Muscle of leg (tissue), 11 donors: ENCODE results near the gene SIGLEC8. TPM values are rescaled to one million over a fixed set of nuclear protein-coding genes. Genes with fewer than 3 reads are reported as not detected.
"Not testable (repeated sequence)": the region's sequence is repeated elsewhere in the genome, so short reads cannot be mapped to it uniquely, and the experiment has no call there.

ENCODE experiments used
- DNase-seq: peaks from one replicate; pipeline ENCODE4 v3.0.0; 2013
- H3K27ac ChIP-seq: one replicate; pipeline ENCODE4 v1.5.1; 2013; ENCODE audit warnings: mild to moderate bottlenecking, low read length, control low read depth
- H3K27me3 ChIP-seq: one replicate; pipeline ENCODE4 v1.6.1; 2013; ENCODE audit warnings: low read length; ENCODE audit not compliant: control insufficient read depth, insufficient read depth
- H3K36me3 ChIP-seq: one replicate; pipeline ENCODE4 v1.6.1; 2013; ENCODE audit warnings: low read length; ENCODE audit not compliant: control insufficient read depth, insufficient read depth
- H3K4me1 ChIP-seq: one replicate; pipeline ENCODE4 v1.6.1; 2013; ENCODE audit warnings: low read length; ENCODE audit not compliant: control insufficient read depth, insufficient read depth
- H3K4me3 ChIP-seq: one replicate; pipeline ENCODE4 v1.5.1; 2013; ENCODE audit warnings: low read length, control low read depth
- H3K9me3 ChIP-seq: replicated peaks from 2 replicates; pipeline ENCODE4 v1.6.1; 2013; ENCODE audit warnings: low read depth, low read length; ENCODE audit not compliant: control insufficient read depth
- WGBS: methylation state at CpG from one replicate; pipeline ENCODE4 v1.1.5; 2013; ENCODE audit warnings: missing lambda C conversion rate; ENCODE audit not compliant: insufficient coverage; 5-methylcytosine and 5-hydroxymethylcytosine counted together
- polyA plus RNA-seq, 8 donors: library from polyadenylated mRNA; unstranded; fragments of 120-200 nt; gene quantifications; one replicate each; pipeline versions ENCODE4 v1.2.1 to v1.2.3, GENCODE V29; 2013; ENCODE audit warnings: inconsistent platforms in 1 of 8, low replicate concordance in 1 of 8; ENCODE audit not compliant: insufficient read length in 8 of 8, insufficient read depth in 1 of 8
- total RNA-seq: library from RNA; stranded (reverse); fragments of 120-200 nt; gene quantifications from one replicate; pipeline ENCODE4 v1.2.4, GENCODE V29; 2013

SIGLEC8 gene
- total and polyA plus RNA-seq, 9 donors, result 0.04 to 0.23 (median 0.07) TPM; not detected in 4

- H3K36me3 ChIP-seq, result no peaks in the 10 kb centered on the region
- H3K9me3 ChIP-seq, result no peaks in the 10 kb centered on the region
- H3K4me3 ChIP-seq, result no peak overlapping the region
- WGBS, result 49% methylated on average over 2 of the region's 3 CpGs
- no peaks in the 10 kb centered on the region for H3K4me1 ChIP-seq
- DNase-seq, result no peak
- H3K27ac ChIP-seq, result no peak overlapping the region
- no peaks in the 10 kb centered on the region for H3K27me3 ChIP-seq
Measured at GRCh38 chr19:51427201-51427600, 31.1 kb downstream of the SIGLEC8 start.

GRCh38 chr19:51422053-51422448 lies 36.2 kb downstream of the SIGLEC8 start:
- no peaks in the 10 kb centered on the region for H3K4me1 ChIP-seq
- no peaks in the 10 kb centered on the region for H3K36me3 ChIP-seq
- H3K27ac ChIP-seq, result no peak overlapping the region
- no peaks in the 10 kb centered on the region for H3K9me3 ChIP-seq
- H3K27me3 ChIP-seq, result peaks cover 3% of the 10 kb centered on the region
- DNase-seq, result peak; percentile 66
- 7% methylated on average over 17 of the region's 19 CpGs for WGBS
- H3K4me3 ChIP-seq, result no peak overlapping the region

GRCh38 chr19:51421229-51422052 lies 36.8 kb downstream of the SIGLEC8 start:
- H3K27me3 ChIP-seq, result peaks cover 3% of the 10 kb centered on the region
- no peaks in the 10 kb centered on the region for H3K9me3 ChIP-seq
- WGBS, result 12% methylated on average over 23 of the region's 39 CpGs
- no peak for DNase-seq
- H3K4me1 ChIP-seq, result no peaks in the 10 kb centered on the region
- no peak overlapping the region for H3K27ac ChIP-seq
- no peak overlapping the region for H3K4me3 ChIP-seq
- H3K36me3 ChIP-seq, result no peaks in the 10 kb centered on the region

- H3K27me3 ChIP-seq, H3K27ac ChIP-seq, H3K9me3 ChIP-seq, H3K4me3 ChIP-seq, DNase-seq, H3K4me1 ChIP-seq, H3K36me3 ChIP-seq: not testable (repeated sequence)
- WGBS, result 93% methylated on average over 5 of the region's 11 CpGs
Measured at GRCh38 chr19:51420511-51420910, 37.7 kb downstream of the SIGLEC8 start.

- Histone ChIP-seq H3K27me3 (peaks cover 3% of the 10 kb centered on the region), H3K36me3 (no peaks in the 10 kb centered on the region), H3K9me3 (no peaks in the 10 kb centered on the region), H3K27ac (no peak overlapping the region), H3K4me3 (no peak overlapping the region), H3K4me1 (no peaks in the 10 kb centered on the region)
- no CpG with 5 or more reads among the region's 2 CpGs for WGBS
- no peak for DNase-seq
Measured at GRCh38 chr19:51418707-51419106, 39.5 kb downstream of the SIGLEC8 start.

- DNase-seq, result no peak
- H3K36me3 ChIP-seq, result no peaks in the 10 kb centered on the region
- H3K4me3 ChIP-seq, result no peak overlapping the region
- peaks cover 3% of the 10 kb centered on the region for H3K27me3 ChIP-seq
- no peaks in the 10 kb centered on the region for H3K4me1 ChIP-seq
- 60% methylated on average over 1 of the region's 3 CpGs for WGBS
- no peak overlapping the region for H3K27ac ChIP-seq
- H3K9me3 ChIP-seq, result no peaks in the 10 kb centered on the region
Measured at GRCh38 chr19:51417810-51418157, 40.5 kb downstream of the SIGLEC8 start.

GRCh38 chr19:51417107-51417809 lies 41.0 kb downstream of the SIGLEC8 start, which contains the start of gene SIGLEC10:
SIGLEC10 (minus strand) TSS chr19:51417642; CDS start chr19:51417581, 61 bp downstream.
- WGBS, result 40% methylated on average over 17 of the region's 21 CpGs
- peak; percentile 56 for DNase-seq
- Histone ChIP-seq H3K4me3 (no peak within 1 kb of the TSS), H3K36me3 (no peaks in the 10 kb centered on the region), H3K27me3 (peaks cover 3% of the 10 kb centered on the region), H3K4me1 (no peaks in the 10 kb centered on the region), H3K27ac (peak within 1 kb of the TSS; percentile 13), H3K9me3 (no peaks in the 10 kb centered on the region)

GRCh38 chr19:51416422-51416821 lies 41.8 kb downstream of the SIGLEC8 start:
- H3K4me1 ChIP-seq, H3K4me3 ChIP-seq, H3K9me3 ChIP-seq, H3K36me3 ChIP-seq, H3K27me3 ChIP-seq, H3K27ac ChIP-seq, DNase-seq: not testable (repeated sequence)
- 75% methylated on average over 3 of the region's 15 CpGs for WGBS

- no peaks in the 10 kb centered on the region for H3K4me1 ChIP-seq
- H3K36me3 ChIP-seq, result no peaks in the 10 kb centered on the region
- H3K27ac ChIP-seq, result no peak overlapping the region
- no peaks in the 10 kb centered on the region for H3K27me3 ChIP-seq
- H3K9me3 ChIP-seq, result no peaks in the 10 kb centered on the region
- DNase-seq, result no peak
- 76% methylated on average over 6 of the region's 12 CpGs for WGBS
- no peak overlapping the region for H3K4me3 ChIP-seq
Measured at GRCh38 chr19:51415187-51415586, 43.1 kb downstream of the SIGLEC8 start.

- Histone ChIP-seq H3K4me1 (no peaks in the 10 kb centered on the region), H3K27ac (no peak overlapping the region), H3K27me3 (no peaks in the 10 kb centered on the region), H3K36me3 (no peaks in the 10 kb centered on the region), H3K9me3 (no peaks in the 10 kb centered on the region), H3K4me3 (no peak overlapping the region)
- WGBS, result 90% methylated on average over 10 of the region's 15 CpGs
- no peak for DNase-seq
Measured at GRCh38 chr19:51410950-51411748, 47.1 kb downstream of the SIGLEC8 start.
